SJSA1 (cell line): ENCODE results near the gene GEMIN4. TPM values are rescaled to one million over a fixed set of nuclear protein-coding genes. Genes with fewer than 3 reads are reported as not detected.
"Not testable (repeated sequence)": the region's sequence is repeated elsewhere in the genome, so short reads cannot be mapped to it uniquely, and the experiment has no call there.

Source experiments
- DNase-seq, 2 experiments: peaks; one replicate each; pipeline ENCODE4 v3.0.0-alpha.2; 2015 to 2020; ENCODE audit warnings: low spot score in 2 of 2, low read depth in 1 of 2
- H3K27ac ChIP-seq: fragments of 250-450 bp; sonication (Bioruptor Pico); 2 replicates; pipeline ENCODE4 v1.5.1; 2020; ENCODE audit warnings: mild to moderate bottlenecking, moderate library complexity
- H3K27me3 ChIP-seq: fragments of 250-450 bp; sonication (Bioruptor Pico); replicated peaks from 2 replicates; pipeline ENCODE4 v1.5.1; 2020; ENCODE audit warnings: mild to moderate bottlenecking, moderate library complexity
- H3K36me3 ChIP-seq: fragments of 250-450 bp; sonication (Bioruptor Pico); 2 replicates; pipeline ENCODE4 v1.5.1; 2020; ENCODE audit warnings: mild to moderate bottlenecking
- H3K4me1 ChIP-seq: fragments of 250-450 bp; sonication (Bioruptor Pico); replicated peaks from 2 replicates; pipeline ENCODE4 v1.6.1; 2021; ENCODE audit warnings: mild to moderate bottlenecking
- H3K4me3 ChIP-seq: fragments of 250-450 bp; sonication (Bioruptor Pico); 2 replicates; pipeline ENCODE4 v1.5.1; 2020; ENCODE audit warnings: mild to moderate bottlenecking
- H3K9me3 ChIP-seq: fragments of 250-450 bp; sonication (Bioruptor Pico); replicated peaks from 2 replicates; pipeline ENCODE4 v1.5.1; 2020; ENCODE audit warnings: mild to moderate bottlenecking
- total RNA-seq: library from RNA; depleted of rRNA; stranded (reverse); fragments of >200 nt; shearing (Covaris generic); gene quantifications from 2 replicates; pipeline ENCODE4 v1.2.3, GENCODE V29; 2014

The GEMIN4 gene
- total RNA-seq, 1 experiment from 2014 or later, result 8.8 TPM

DNA sequence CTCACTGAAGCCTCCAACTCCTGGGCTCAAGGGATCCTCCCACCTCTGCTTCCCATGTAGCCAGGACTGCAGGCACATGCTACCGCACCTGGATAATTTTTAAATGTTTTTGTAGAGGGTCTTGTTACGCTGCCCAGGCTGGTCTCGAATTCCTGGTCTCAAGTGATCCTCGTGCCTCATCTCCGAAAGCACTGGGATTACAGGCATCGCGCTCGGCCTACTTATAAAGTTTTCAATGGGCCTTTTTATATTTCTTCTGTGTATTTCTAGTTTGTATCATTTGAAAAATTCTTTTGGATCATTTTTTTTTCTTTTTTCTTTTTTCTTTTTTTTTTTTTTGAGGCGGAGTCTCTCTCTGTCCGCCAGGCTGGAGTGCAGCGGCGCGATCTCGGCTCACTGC is 27.0 kb downstream of the GEMIN4 start:
- H3K27ac ChIP-seq, result no peak overlapping the region
- no peaks in the 10 kb centered on the region for H3K36me3 ChIP-seq
- H3K4me1 ChIP-seq, result no peaks in the 10 kb centered on the region
- no peak overlapping the region for H3K4me3 ChIP-seq
- no peak for DNase-seq
- no peaks in the 10 kb centered on the region for H3K9me3 ChIP-seq
- H3K27me3 ChIP-seq, result no peaks in the 10 kb centered on the region

- no peaks in the 10 kb centered on the region for H3K27me3 ChIP-seq
- no peak overlapping the region for H3K27ac ChIP-seq
- no peaks in the 10 kb centered on the region for H3K36me3 ChIP-seq
- no peaks in the 10 kb centered on the region for H3K9me3 ChIP-seq
- no peak for DNase-seq
- H3K4me1 ChIP-seq, result no peaks in the 10 kb centered on the region
- no peak overlapping the region for H3K4me3 ChIP-seq
Observed at GRCh38 chr17:721540-721937, 30.5 kb downstream of the GEMIN4 start.

- no peak for DNase-seq
- H3K9me3 ChIP-seq, result no peaks in the 10 kb centered on the region
- no peaks in the 10 kb centered on the region for H3K27me3 ChIP-seq
- no peaks in the 10 kb centered on the region for H3K4me1 ChIP-seq
- no peak overlapping the region for H3K27ac ChIP-seq
- no peak overlapping the region for H3K4me3 ChIP-seq
- H3K36me3 ChIP-seq, result no peaks in the 10 kb centered on the region
Observed at GRCh38 chr17:720706-721539, 31.1 kb downstream of the GEMIN4 start.

- Histone ChIP-seq H3K4me3 (no peak overlapping the region), H3K27ac (no peak overlapping the region), H3K36me3 (peaks cover 3% of the 10 kb centered on the region), H3K27me3 (no peaks in the 10 kb centered on the region), H3K9me3 (no peaks in the 10 kb centered on the region), H3K4me1 (peaks cover 10% of the 10 kb centered on the region)
- no peak for DNase-seq
Observed at GRCh38 chr17:718075-718474, 34.0 kb downstream of the GEMIN4 start.

- Histone ChIP-seq H3K9me3 (no peaks in the 10 kb centered on the region), H3K4me1 (peaks cover under 1% of the 10 kb centered on the region; the same call in 1 of the 2 replicates), H3K27ac (no peak overlapping the region), H3K36me3 (peaks cover 42% of the 10 kb centered on the region), H3K27me3 (no peaks in the 10 kb centered on the region), H3K4me3 (no peak overlapping the region)
- no peak for DNase-seq
Observed at GRCh38 chr17:708132-708531, 43.9 kb downstream of the GEMIN4 start.

DNA sequence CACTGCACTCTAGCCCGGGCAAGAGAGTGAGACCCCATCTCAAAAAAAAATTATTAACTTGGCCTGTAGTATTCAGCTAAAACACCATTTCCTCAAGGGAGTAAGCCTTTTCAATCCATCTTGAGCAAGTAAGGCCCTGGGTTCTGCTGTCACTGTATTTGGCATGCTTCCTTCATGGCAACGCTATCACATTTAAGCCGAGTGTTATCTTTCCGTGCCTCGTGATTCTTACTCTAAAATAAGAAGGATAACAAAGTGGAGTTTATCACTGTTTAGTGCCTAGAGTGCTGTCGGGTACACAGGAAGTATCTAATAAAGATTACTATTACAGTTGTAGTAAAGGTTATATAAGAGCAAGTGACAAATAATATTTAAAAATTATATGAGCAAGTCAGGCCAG is 46.2 kb downstream of the GEMIN4 start:
- Histone ChIP-seq H3K27me3 (no peaks in the 10 kb centered on the region), H3K36me3 (peaks cover 42% of the 10 kb centered on the region), H3K4me1 (no peaks in the 10 kb centered on the region), H3K4me3 (no peak overlapping the region), H3K9me3 (no peaks in the 10 kb centered on the region), H3K27ac (no peak overlapping the region)
- DNase-seq, result no peak

DNA sequence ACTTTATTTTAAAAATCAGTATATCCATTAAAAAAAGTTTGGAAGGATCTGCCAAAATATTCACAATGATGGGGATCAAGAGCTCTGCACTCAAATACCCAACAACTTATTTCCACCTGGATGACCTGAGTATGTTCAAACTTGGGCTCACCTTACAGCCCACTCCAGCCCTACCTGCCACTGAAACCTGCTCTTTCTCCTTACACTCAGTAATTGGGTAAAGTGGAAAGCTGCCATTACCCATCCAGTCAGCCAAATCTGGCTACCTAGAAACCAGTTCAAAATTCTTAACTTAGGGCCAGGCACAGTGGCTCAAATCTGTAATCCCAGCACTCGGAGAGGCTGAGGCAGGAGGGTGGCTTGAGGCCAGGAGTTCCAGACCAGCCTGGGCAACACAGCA is 47.1 kb downstream of the GEMIN4 start:
- H3K4me1 ChIP-seq, result no peaks in the 10 kb centered on the region
- H3K36me3 ChIP-seq, result peaks cover 38% of the 10 kb centered on the region
- H3K9me3 ChIP-seq, result no peaks in the 10 kb centered on the region
- H3K27ac ChIP-seq, result no peak overlapping the region
- H3K27me3 ChIP-seq, result no peaks in the 10 kb centered on the region
- no peak overlapping the region for H3K4me3 ChIP-seq
- DNase-seq, result no peak

GRCh38 chr17:704111-704864 is 47.8 kb downstream of the GEMIN4 start:
- no peak for DNase-seq
- Histone ChIP-seq H3K4me1 (no peaks in the 10 kb centered on the region), H3K36me3 (peaks cover 38% of the 10 kb centered on the region), H3K9me3 (no peaks in the 10 kb centered on the region), H3K27me3 (no peaks in the 10 kb centered on the region), H3K4me3 (no peak overlapping the region), H3K27ac (no peak overlapping the region)

GRCh38 chr17:703081-703875 is 48.8 kb downstream of the GEMIN4 start:
- DNase-seq, result no peak
- Histone ChIP-seq H3K4me1 (peaks cover 6% of the 10 kb centered on the region), H3K36me3 (peaks cover 35% of the 10 kb centered on the region), H3K4me3 (no peak overlapping the region), H3K9me3 (no peaks in the 10 kb centered on the region), H3K27ac (no peak overlapping the region), H3K27me3 (no peaks in the 10 kb centered on the region)

DNA sequence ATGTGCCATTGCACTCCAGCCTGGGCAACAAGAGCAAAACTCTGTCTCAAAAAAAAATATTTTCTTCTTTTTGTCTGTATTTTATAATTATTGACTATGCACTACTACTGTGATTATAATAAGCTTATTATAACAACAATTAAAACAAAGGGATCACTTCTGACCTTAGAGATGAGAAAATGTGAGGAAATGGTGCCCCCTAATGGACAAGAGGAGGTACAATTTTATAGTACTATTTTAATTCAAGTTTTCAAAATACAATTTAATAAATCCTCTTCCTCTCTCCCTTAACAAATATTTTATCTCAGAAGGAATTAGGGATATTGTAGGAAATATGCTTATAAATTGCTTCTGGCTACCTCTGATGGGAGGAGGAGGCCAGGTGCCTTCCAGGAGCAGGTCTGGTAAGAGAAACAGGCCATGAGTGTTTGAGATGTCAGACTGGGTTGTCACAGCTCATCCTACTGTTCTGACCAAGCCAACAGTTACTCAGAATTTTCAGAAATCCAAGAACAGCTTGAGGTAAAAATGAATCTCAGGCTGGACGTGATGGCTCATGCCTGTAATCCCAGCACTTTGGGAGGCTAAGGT is 51.5 kb downstream of the GEMIN4 start:
- Histone ChIP-seq H3K27me3 (no peaks in the 10 kb centered on the region), H3K9me3 (no peaks in the 10 kb centered on the region), H3K4me3 (no peak overlapping the region), H3K27ac (no peak overlapping the region), H3K36me3 (peaks cover 48% of the 10 kb centered on the region), H3K4me1 (peaks cover 25% of the 10 kb centered on the region)
- no peak for DNase-seq

GRCh38 chr17:699345-699744 is 52.7 kb downstream of the GEMIN4 start:
- Histone ChIP-seq H3K36me3 (peaks cover 49% of the 10 kb centered on the region), H3K4me1 (peaks cover 37% of the 10 kb centered on the region), H3K9me3 (no peaks in the 10 kb centered on the region), H3K27ac (no peak overlapping the region), H3K27me3 (no peaks in the 10 kb centered on the region), H3K4me3 (no peak overlapping the region)
- DNase-seq, result no peak

- Histone ChIP-seq H3K4me1 (peaks cover 46% of the 10 kb centered on the region), H3K36me3 (peaks cover 46% of the 10 kb centered on the region), H3K27ac (peak overlapping the region; percentile 73)
- peak in 1 of 2 experiments; percentile 53 for DNase-seq
- H3K9me3 ChIP-seq, H3K4me3 ChIP-seq, H3K27me3 ChIP-seq: not testable (repeated sequence)
Observed at GRCh38 chr17:698096-698495, 54.0 kb downstream of the GEMIN4 start.

DNA sequence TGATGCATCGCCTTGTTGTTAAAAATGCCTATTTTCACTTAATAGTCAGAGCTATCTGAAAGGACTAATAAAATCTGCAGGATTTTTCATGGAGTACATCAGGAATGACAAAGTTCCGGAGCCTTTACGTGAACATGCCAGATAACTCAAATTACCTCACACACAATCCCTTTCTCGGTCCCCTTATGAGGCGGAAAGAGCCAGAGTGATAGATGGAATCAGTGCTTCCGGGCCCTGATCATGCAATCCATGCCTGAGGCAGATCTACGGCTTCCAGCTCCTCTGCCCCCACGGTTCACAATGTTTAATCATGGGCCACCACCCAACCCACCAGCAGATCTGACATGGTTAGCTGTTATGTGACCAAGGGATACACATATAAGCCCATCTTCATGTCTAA is 54.4 kb downstream of the GEMIN4 start:
- DNase-seq, result no peak
- H3K36me3 ChIP-seq, result peaks cover 46% of the 10 kb centered on the region
- H3K9me3 ChIP-seq, result no peaks in the 10 kb centered on the region
- H3K4me3 ChIP-seq, result no peak overlapping the region
- peaks cover 50% of the 10 kb centered on the region for H3K4me1 ChIP-seq
- H3K27me3 ChIP-seq, result no peaks in the 10 kb centered on the region
- H3K27ac ChIP-seq, result peak overlapping the region; percentile 73
